Upper lobe of right lung (tissue), 1 donor: ENCODE results near the gene HSF4. TPM values are rescaled to one million over a fixed set of nuclear protein-coding genes. Genes with fewer than 3 reads are reported as not detected.

Experiments used
- ATAC-seq: fragments of 200-7000 bp; cut with Tn5 transposase; one replicate; pipeline ENCODE4 v1.9.1; 2020; ENCODE audit warnings: mild to moderate bottlenecking, moderate library complexity
- DNase-seq: peaks from one replicate; pipeline ENCODE4 v3.0.0-alpha.2; 2020
- H3K27ac ChIP-seq: fragments of 200-600 bp; one replicate; pipeline ENCODE4 v1.8.0; 2022
- H3K27me3 ChIP-seq: fragments of 200-600 bp; one replicate; pipeline ENCODE4 v1.8.0; 2022; ENCODE audit warnings: mild to moderate bottlenecking
- H3K36me3 ChIP-seq: fragments of 200-600 bp; one replicate; pipeline ENCODE4 v1.8.0; 2022
- H3K4me1 ChIP-seq: fragments of 200-600 bp; one replicate; pipeline ENCODE4 v1.8.0; 2022
- H3K4me3 ChIP-seq: fragments of 200-600 bp; one replicate; pipeline ENCODE4 v1.8.0; 2022; ENCODE audit warnings: mild to moderate bottlenecking
- H3K9me3 ChIP-seq: fragments of 200-600 bp; one replicate; pipeline ENCODE4 v1.8.0; 2022
- intact Hi-C: fragments of 100-400 bp; cut with DNase I; formaldehyde crosslinking; loops from one replicate; pipeline ENCODE4 v1.11.0; 2022
- total RNA-seq: library from RNA; stranded (reverse); fragmentation: NEBNext Ultra II Directional; extraction: Animal tissue kit (Norgen Biotek cat#: 25700); gene quantifications from one replicate; pipeline ENCODE4 v1.2.1, GENCODE V29; 2021
- TF ChIP-seq, protein P1 (sequence below): fragments of 200-600 bp; IDR thresholded peaks from one replicate; pipeline ENCODE4 v1.8.0; 2022; ENCODE audit warnings: antibody characterized with exemption
- donor health status: DM: no; HTN: yes; CAD: no; lungs with severe emphysema.

The HSF4 gene
- total RNA-seq, 1 donor from 2014 or later, result 87.8 TPM

- peaks cover 12% of the 10 kb centered on the region for H3K4me1 ChIP-seq
- H3K9me3 ChIP-seq, result no peaks in the 10 kb centered on the region
- peak within 1 kb of the TSS; percentile 75 for H3K4me3 ChIP-seq
- H3K27me3 ChIP-seq, result no peaks in the 10 kb centered on the region
- TF ChIP-seq, protein P1, sequence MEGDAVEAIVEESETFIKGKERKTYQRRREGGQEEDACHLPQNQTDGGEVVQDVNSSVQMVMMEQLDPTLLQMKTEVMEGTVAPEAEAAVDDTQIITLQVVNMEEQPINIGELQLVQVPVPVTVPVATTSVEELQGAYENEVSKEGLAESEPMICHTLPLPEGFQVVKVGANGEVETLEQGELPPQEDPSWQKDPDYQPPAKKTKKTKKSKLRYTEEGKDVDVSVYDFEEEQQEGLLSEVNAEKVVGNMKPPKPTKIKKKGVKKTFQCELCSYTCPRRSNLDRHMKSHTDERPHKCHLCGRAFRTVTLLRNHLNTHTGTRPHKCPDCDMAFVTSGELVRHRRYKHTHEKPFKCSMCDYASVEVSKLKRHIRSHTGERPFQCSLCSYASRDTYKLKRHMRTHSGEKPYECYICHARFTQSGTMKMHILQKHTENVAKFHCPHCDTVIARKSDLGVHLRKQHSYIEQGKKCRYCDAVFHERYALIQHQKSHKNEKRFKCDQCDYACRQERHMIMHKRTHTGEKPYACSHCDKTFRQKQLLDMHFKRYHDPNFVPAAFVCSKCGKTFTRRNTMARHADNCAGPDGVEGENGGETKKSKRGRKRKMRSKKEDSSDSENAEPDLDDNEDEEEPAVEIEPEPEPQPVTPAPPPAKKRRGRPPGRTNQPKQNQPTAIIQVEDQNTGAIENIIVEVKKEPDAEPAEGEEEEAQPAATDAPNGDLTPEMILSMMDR, result no peak
- DNase-seq (peak; percentile 91), ATAC-seq (peak; percentile 76)
- peaks cover 26% of the 10 kb centered on the region for H3K36me3 ChIP-seq
- H3K27ac ChIP-seq, result peak within 1 kb of the TSS; percentile 83
- intact Hi-C loops, result loop anchor here (10.0 kb wide), 1 partner anchor 176 kb away; no protein-coding TSS in a partner anchor
These were observed 13.6 kb upstream of the HSF4 start, which contains the start of gene B3GNT9 for GRCh38 chr16:67150833-67151396. TSS of gene B3GNT9 (minus strand) at chr16:67150998. CDS start at chr16:67150485, 513 bp downstream.

- H3K4me3 ChIP-seq, result peak overlapping the region; percentile 75
These were observed 13.0 kb upstream of the HSF4 start for GRCh38 chr16:67151431-67152097.

DNA sequence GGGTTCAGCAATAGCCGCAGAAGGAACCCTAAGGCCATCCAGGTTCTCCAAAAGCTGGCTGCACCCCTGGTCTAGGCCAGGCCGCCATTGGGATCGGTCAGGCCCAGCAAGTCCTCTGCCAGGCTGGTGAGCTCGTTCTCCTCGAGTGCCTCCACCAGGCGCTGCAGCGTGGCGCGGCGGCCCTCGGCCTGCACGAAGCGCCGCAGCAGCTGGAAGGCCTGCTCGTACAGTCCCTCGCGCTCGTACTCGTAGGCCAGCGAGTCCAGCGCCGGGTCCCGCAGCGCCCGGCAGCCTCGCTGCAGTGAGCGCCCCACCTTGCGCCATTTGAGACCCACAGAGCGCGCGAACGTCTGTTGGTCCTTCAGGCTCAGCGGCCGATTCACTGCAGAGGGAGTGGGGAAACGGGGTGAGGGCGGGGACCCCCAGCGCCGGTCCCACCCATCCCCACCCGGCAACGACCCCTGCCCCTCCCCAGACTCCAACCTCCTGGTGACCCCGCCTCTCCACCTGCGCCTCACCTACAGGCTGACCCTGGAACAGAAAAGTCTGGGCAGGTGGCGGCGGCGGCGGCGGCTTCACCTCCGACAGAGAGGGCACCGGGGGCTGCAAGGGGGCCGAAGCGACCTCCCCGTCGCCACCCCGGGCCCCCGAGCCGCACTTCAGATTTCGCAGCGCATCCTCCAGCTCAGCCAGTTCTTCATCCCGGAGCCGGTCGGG is 9.8 kb upstream of the HSF4 start:
- no peak for DNase-seq
- intact Hi-C loops, result loop anchor here (10.0 kb wide), 1 partner anchor 180 kb away; no protein-coding TSS in a partner anchor
- ATAC-seq, result no peak

More at GRCh38 chr16:67151431-67152097, 13.0 kb upstream of the HSF4 start:
- DNase-seq, result no peak
- ATAC-seq, result no peak
- Histone ChIP-seq H3K27me3 (no peaks in the 10 kb centered on the region), H3K27ac (peak overlapping the region; percentile 83), H3K9me3 (no peaks in the 10 kb centered on the region), H3K36me3 (peaks cover 19% of the 10 kb centered on the region), H3K4me1 (peaks cover 12% of the 10 kb centered on the region)
- intact Hi-C loops, result loop anchor here (10.0 kb wide), 1 partner anchor 177 kb away; no protein-coding TSS in a partner anchor
- TF ChIP-seq, protein P1, result no peak

DNA sequence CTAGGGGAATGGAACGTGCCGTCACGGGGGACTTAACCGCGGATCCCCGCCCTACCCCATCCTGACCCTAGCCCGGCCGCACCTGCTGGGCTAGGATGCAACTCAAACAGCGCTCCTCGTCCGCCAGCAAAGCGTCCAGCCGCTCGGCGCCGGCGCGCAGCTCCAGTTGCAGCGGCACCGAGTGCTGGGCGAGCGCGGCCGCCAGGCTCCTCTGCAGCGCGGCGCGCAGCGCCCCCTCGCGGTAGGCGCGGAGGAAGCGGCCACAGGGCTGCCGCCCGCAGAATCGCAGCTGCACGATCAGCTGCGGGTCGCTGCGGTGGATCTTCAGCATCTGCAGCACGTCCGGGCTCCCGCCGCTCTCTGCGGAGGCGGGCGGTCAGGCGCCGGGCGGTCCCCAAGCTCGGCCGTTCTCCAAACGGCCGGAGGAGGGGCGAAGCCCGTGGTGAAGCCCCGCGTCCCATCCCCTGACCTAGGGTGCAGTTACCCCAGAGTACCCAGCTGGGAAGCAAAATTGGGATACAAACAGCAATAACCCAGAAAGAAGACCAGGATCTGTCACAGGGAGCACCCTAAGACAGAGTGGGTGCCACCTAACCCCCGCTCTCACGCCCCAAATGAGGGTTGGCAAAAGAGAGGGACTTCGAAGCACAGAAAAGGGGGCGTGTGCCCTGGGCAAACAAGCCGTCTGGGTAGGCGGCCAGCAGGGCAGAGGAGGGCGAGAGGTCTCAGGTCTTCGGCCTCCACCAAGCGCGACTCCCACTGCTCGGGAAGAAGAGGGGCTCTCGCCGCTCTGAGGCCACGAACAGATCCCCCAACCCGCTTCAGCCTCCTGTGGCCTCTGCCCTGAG is 9.0 kb upstream of the HSF4 start:
- intact Hi-C loops, result loop anchor here (10.0 kb wide), 1 partner anchor 181 kb away; no protein-coding TSS in a partner anchor

More for the DNA sequence above, 9.8 kb upstream of the HSF4 start:
- Histone ChIP-seq H3K27me3 (no peaks in the 10 kb centered on the region), H3K4me3 (peak overlapping the region; percentile 8), H3K4me1 (peaks cover 12% of the 10 kb centered on the region), H3K27ac (no peak overlapping the region), H3K9me3 (no peaks in the 10 kb centered on the region), H3K36me3 (no peaks in the 10 kb centered on the region)
- TF ChIP-seq, protein P1, result no peak

More for the DNA sequence above, 9.0 kb upstream of the HSF4 start:
- peak; percentile 78 for ATAC-seq
- Histone ChIP-seq H3K4me3 (peak overlapping the region; percentile 8), H3K9me3 (no peaks in the 10 kb centered on the region), H3K36me3 (no peaks in the 10 kb centered on the region), H3K27me3 (no peaks in the 10 kb centered on the region), H3K27ac (no peak overlapping the region), H3K4me1 (peaks cover 12% of the 10 kb centered on the region)
- TF ChIP-seq, protein P1, result peak; percentile 96
- peak; percentile 89 for DNase-seq
